HL-60 (cell line): ENCODE measurements around the gene MYO16.

Experiments
- POLR2AphosphoS5 ChIP-seq: IDR thresholded peaks from 2 replicates; pipeline ENCODE4 v1.6.1; 2012; ENCODE audit warnings: low read depth
- REST ChIP-seq: IDR thresholded peaks from 2 replicates; pipeline ENCODE4 v1.6.1; 2012; ENCODE audit warnings: low read depth; ENCODE audit not compliant: insufficient replicate concordance
- TF ChIP-seq, protein P1 (sequence below): IDR thresholded peaks from one replicate; pipeline ENCODE4 v1.5.1; 2011; ENCODE audit warnings: low read length, control low read depth, inconsistent platforms; ENCODE audit not compliant: insufficient read depth

DNA sequence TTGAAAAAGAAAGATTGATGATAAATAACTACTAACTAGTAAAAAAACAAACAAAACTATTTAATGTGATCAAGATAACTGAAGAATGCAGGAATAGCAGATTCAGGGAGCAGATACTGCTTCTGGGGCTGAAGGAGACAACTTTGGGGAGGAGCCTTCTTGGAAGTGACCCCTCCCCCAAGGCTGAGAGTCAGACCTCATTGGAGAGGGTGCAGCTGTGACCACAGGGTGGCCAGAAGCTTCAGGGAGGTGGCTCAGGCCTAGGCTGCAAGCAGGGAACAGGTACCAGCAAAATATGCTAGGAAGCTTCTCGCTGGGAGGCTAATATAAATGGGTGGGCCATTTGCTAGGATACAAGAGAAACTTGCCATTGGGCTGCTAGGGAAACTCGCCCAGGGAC, 149.9 kb downstream of the MYO16 start:
- TF ChIP-seq, protein P1, sequence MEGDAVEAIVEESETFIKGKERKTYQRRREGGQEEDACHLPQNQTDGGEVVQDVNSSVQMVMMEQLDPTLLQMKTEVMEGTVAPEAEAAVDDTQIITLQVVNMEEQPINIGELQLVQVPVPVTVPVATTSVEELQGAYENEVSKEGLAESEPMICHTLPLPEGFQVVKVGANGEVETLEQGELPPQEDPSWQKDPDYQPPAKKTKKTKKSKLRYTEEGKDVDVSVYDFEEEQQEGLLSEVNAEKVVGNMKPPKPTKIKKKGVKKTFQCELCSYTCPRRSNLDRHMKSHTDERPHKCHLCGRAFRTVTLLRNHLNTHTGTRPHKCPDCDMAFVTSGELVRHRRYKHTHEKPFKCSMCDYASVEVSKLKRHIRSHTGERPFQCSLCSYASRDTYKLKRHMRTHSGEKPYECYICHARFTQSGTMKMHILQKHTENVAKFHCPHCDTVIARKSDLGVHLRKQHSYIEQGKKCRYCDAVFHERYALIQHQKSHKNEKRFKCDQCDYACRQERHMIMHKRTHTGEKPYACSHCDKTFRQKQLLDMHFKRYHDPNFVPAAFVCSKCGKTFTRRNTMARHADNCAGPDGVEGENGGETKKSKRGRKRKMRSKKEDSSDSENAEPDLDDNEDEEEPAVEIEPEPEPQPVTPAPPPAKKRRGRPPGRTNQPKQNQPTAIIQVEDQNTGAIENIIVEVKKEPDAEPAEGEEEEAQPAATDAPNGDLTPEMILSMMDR: no peak
- TF ChIP-seq POLR2AphosphoS5: no peak
- no peak for TF ChIP-seq REST
